Thyroid gland (tissue), 4 donors: ENCODE results near the gene TNS2.

ENCODE experiments used
- POLR2A ChIP-seq, 2 donors: fragments of 450-650 bp; IDR thresholded peaks; one replicate each; pipeline ENCODE4 v1.6.1; 2017; ENCODE audit warnings: antibody characterized with exemption in 2 of 2, mild to moderate bottlenecking in 2 of 2, moderate library complexity in 1 of 2
- TF ChIP-seq, protein P1 (sequence below), 6 experiments: fragments of 200-600 bp in 3 of 6; fragments of 450-650 bp in 3 of 6; sonication (generic) in 3 of 6; IDR thresholded peaks; one replicate each; pipeline ENCODE4 v1.5.1; 2016 to 2019; ENCODE audit warnings: antibody characterized with exemption in 6 of 6, mild to moderate bottlenecking in 2 of 6, inconsistent platforms in 1 of 6, moderate library complexity in 1 of 6

DNA sequence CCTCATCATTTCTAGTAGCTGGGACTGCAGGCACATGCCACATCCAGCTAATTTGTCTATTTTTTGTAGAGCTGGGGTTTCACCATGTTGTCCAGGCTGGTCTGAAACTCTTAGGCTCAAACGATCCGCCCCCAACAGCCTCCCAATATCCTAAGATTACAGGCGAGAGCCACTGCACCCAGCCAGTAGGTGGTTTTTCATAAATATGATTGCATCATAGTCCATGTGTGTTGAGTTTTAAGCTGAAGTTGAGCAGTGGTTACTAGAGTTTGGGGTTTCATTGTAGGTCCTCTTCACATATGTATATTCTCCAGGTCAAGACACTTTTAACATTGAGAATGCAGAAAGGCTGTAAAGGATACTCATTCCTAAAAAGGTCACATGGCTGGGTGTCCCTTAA is 13.1 kb upstream of the TNS2 start:
- TF ChIP-seq, protein P1, sequence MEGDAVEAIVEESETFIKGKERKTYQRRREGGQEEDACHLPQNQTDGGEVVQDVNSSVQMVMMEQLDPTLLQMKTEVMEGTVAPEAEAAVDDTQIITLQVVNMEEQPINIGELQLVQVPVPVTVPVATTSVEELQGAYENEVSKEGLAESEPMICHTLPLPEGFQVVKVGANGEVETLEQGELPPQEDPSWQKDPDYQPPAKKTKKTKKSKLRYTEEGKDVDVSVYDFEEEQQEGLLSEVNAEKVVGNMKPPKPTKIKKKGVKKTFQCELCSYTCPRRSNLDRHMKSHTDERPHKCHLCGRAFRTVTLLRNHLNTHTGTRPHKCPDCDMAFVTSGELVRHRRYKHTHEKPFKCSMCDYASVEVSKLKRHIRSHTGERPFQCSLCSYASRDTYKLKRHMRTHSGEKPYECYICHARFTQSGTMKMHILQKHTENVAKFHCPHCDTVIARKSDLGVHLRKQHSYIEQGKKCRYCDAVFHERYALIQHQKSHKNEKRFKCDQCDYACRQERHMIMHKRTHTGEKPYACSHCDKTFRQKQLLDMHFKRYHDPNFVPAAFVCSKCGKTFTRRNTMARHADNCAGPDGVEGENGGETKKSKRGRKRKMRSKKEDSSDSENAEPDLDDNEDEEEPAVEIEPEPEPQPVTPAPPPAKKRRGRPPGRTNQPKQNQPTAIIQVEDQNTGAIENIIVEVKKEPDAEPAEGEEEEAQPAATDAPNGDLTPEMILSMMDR (IDR thresholded peaks at IDR 0.05) = no peak
- no peak for TF ChIP-seq POLR2A (IDR thresholded peaks at IDR 0.05)
